GM18498 (cell line): ENCODE results near the gene HPF1.
A peak's percentile ranks its signal among the peaks of the same experiment; 100 is the strongest.
"Not testable (repeated sequence)": the region's sequence is repeated elsewhere in the genome, so short reads cannot be mapped to it uniquely, and the experiment has no call there.

Source experiments
- ATAC-seq: cut with Tn5 transposase; IDR thresholded peaks from one replicate; pipeline ENCODE4 v1.9.1; 2021; ENCODE audit warnings: mild to moderate bottlenecking, moderate library complexity; ENCODE audit not compliant: unreplicated experiment

The HPF1 gene

DNA sequence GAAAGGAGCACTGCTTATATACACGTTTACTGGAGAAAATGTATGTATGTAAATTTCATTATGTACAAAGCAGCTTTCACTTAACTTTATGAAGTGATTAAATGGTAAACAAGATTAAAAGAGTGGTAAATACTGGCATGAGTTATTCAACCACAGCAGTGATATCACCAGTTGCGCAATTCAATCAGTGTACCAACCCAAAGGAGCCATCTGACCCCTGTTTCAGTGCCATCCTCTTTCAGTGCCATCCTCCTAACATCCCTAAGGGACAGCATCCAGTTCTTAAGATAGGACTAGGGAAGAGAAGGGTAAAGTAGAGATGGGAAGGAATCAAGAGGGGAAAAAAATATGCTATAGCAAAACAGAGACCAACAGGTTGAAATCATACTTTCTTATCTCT is 16.2 kb downstream of the HPF1 start:
- ATAC-seq: no peak

DNA sequence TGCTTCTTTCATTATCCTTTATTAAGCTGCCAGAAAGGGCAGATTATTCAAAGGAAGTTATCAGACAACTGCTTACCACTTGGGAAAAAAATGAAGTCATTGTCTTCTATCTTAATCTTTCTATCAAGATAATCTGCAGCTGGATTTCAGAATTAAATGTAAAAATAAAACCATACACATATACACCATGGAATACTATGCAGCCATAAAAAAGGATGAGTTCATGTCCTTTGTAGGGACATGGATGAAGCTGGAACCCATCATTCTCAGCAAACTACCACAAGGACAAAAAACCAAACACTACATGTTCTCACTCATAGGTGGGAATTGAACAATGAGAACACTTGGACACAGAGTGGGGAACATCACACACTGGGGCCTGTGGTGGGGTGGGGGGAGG is 19.1 kb downstream of the HPF1 start:
- not testable (repeated sequence) for ATAC-seq

DNA sequence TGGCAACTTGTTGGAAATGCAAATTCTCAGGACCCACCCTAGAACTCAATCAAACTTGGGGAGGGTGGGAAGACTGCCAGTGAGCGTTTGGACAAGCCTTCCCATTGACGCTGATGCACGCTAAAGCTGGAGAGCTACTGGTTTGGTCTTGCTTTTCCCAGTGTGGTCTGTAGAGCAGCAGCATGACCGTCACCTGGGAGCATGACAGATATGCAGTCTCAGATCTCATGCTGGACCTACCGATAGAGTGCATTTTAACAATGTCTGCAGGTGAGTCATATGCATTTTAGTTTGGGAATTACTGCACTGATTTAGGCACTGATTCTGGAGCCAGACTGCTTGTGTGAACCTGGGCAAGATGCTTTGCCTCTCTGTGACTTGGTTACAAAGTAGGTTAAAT is 27.2 kb downstream of the HPF1 start:
- no peak for ATAC-seq

DNA sequence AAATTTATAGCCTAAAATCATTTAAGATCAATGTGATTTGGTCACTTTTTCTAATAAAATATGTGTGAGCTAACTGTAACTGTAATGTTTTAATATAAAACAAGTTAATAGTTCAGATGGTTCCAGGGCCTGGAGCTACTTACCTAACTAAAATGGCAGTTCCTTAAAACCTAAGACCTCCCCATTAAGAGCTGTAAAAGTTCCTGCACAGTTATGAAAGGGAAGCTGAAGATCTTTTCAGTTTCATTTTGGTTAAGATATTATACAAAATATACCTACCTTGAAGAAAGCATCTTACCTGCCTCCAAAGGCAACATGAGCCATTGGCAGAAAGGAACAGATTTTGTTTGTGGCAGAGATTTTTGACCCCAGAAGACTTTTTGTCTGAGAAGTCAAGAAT is 30.1 kb downstream of the HPF1 start:
- ATAC-seq: peak; percentile 58

DNA sequence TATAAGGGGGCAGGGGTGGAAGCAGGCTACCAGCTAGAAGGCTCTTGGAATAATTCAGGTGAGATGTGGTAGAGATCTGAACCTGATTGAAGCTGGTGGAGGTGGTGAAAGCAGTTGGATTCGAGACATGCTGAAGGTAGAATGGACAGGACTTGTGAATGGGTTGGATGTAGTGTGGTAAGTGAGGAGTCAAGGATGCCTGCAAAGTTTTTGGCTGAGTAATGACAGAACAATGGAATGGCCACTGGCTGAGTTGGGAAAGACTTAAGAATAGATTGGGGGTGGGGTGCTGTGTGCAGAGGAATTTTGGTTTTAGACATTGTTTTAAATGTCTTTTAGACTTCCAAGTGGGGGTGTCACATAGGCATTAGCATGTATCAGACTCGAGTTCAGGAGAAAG is 33.5 kb downstream of the HPF1 start:
- ATAC-seq: no peak

DNA sequence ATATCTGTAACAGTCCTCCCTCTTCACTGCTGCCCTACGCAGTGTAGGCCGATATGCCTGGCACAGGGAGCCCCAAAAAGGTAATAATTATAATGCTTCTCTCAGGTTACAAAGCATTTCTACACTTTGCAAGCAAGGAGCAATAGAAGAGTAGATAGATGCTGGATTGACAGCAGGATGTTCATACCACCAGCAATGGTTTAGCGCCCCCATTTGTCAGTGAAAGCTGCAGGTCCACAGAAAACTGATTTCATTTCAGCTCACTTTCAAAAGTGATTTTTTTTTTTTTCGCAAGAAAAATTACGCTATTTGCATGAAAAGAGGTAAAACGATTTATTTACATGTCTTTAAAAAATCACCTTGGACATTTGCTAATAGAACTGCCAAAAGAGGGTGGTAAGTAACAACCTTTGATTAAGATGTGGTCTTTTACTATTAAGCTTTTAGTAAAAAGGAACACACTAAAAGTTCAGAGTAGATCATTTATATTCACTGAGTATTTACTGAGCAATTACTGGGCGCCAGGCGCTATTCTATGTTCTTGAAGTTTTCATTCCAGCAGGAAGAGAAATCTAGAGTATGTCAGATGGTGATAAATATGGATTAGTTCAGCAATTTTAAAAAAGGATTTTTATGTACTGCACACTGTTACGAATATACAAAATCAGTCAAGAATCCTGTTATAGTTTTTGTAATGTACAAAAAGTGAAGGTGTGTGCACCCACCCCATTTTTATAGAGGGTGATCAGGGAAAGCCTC is 34.4 kb downstream of the HPF1 start:
- ATAC-seq: no peak

DNA sequence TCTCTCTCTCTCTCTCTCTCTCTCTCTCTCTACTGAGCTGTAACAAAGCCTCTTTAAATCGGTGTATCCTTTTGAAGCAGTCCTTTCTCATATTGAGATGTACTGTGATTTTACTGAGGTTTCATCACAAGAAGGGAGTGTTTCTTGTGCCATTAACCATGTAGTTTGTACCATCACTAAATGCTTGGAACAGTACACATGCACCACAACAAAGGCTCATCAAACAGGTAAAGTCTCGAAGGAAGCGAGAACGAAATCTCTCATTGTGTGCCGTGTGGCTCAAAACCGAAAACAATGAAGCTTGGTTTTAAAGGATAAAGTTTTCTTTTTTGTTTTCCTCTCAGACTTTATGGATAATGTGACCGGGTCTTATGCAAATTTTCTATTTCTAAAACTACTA is 37.2 kb downstream of the HPF1 start:
- no peak for ATAC-seq

DNA sequence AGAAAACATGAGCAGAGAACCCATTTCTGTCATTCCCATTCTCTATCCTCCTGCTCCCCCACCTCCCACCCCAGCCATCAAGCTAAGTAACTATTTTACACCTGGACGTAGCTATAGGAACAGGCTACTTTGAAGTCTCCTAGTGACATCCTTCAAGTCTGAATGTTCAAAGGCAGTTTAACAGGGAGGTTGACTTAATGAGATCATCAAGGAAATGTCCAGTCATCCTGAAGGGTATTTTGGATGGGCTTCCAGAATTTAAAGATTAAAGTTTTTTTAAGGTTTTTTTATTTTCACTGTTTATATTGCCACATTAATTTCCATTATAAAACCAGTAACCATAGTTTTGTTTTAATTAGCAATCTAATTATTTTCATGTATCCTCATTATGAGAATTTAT is 41.1 kb downstream of the HPF1 start:
- no peak for ATAC-seq

DNA sequence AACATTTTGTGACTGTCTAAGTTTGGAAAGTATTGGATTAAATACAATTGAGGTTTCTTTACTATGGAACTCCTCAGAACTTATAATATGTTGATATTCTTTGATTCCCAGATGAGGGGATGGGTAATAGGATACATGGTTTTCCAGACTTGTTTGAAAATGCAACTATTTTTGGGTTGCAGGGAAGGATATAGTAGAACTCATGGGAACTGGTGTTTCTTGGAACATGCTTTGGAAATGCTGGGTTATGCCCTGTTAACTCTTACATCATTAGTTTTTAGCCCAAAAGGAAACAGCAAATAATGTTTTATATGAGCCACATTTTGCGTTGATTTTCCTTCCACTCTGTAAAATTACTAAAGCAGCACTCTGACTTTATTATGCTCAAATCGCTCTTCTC is 41.9 kb downstream of the HPF1 start:
- ATAC-seq: no peak

DNA sequence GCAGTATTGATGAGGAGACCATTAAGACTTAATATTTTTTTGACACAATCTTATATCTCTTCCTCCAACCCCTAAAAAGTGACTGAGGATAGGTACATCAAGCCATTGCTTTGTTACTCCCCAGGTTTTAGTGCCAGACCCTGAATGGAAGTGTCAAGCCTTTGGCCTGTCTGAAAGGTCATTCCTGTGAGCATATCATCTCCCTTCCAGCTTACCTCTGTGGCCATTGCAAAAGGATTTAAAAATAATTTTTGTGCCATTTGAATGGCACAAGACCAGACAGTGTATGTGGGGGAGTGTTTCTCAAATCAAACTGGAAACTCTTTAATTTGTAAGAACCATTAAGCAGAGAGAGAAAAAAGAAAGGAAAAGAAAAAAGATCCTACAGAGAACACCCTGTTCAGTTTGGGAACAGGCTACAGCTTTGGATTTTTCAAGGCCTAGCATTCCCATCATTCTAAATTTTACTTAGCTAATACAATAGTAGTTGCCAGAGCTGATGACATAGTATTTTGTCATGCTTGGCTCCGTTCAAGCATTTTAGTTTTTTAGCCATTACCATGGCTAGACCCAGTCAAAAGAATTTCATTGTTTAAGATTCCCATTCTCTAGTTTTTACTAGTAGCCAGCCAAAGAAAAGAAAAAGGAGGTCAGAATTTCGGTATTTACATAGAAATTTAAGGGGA is 49.6 kb downstream of the HPF1 start:
- no peak for ATAC-seq

DNA sequence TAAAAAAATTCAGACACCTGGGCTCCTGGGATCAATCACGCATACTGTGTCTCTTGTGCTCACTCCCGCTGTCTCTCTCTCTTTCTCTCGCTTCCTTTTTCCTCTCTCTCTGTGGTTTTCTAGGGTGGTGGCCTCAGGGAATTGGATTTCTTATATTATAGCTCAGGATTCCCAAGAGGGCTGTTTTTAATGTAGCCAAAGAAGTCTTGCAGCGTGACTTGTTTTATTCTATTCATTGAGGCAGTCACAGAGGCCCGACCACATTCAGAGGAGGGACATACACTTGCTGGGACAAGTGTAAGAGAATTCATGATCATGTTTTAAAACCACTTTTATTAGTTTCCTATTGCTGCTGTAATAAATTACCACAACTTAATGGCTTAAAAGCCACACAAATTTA is 59.4 kb downstream of the HPF1 start:
- no peak for ATAC-seq

DNA sequence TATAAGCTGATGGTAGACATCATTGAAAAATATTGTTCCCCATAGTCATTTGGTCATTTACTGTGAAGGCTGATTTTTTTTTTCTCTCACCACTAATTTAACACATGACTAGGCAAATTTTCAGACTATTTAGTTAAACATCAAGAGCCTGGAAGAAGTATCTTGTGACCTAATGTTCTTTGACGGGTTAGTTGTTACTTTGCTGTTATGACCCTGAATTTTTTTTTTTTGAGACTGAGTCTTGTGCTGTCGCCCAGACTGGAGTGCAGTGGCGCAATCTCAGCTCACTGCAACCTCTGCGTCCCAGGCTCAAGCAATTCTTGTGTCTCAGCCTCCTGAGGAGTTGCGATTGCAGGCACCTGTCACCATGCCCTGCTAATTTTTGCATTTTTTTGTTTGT is 67.0 kb downstream of the HPF1 start:
- ATAC-seq: no peak

DNA sequence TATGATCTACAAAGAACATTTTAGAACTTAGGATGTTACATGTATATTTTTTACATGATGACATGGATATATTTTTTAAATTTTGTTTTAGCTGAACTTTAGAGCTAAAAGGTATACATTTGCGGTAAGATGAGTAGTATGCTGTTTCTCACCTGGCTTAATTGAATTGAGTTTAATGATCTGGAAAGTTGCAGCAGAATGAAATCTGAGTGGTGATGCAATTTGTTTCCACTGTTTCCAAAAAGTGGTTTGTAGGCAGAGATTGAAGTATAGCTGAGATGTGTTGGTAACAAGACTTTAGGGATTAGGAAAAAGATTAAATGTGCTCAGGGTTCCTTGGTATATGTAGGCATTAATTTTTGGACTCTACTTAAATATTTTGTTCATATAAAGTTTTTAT is 68.1 kb downstream of the HPF1 start:
- no peak for ATAC-seq

DNA sequence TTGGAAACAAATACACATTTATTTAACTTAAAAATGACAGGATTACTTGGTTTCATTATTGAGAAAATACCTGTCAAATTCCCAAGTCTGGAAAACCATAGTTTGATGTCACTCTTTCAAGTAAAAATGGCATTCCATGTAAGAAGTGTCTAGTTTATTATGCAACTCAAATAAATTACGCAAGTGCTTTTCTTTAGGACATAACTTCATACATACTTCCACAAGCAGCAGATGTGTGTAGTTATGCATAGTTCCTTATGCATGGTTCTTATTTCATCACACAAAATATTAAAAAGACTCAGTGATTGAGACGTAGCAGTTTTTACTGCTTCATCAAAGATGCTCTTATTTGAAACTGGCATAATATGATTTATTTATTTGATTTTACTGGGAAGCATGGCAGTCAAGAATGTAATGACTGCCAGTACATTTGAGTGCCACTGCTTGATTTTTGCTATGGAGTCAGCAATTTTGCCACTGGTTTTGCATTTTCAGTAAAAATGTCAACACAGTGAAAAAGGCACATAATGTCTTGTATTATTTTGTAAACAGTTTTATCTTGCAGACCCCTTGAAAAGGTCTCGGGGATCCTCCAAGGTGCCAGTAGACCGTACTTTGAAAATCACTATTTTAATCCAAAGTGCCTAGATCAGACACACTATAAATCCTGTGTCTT is 75.2 kb downstream of the HPF1 start:
- no peak for ATAC-seq
